Iris pigment epithelial cell (primary cell): ENCODE results near the gene OR6Y1.

ENCODE experiments used
- DNase-seq: peaks from one replicate; pipeline ENCODE4 v3.0.0-alpha.2; 2011; ENCODE audit warnings: low read depth

Gene OR6Y1

DNA sequence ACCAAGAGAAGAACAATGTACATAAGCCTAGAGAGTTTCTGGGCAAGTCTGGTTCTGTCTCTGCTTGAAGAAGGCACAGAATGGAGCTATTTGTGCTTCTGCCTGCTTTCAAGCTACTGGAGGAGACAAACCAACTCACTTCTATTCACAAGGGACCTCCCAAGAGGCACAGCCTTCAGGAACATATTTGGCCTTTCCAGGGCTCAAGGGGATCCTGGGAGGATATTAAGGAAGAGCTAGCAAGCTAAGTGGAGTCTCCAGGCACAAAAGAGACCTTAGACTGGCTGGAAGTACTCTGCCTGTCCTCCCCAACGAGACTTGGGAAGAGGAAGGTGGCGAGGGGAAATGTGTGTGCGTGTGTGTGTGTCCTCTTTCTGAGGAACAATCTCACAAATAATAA, at the start of gene OR6Y1:
Gene OR6Y1, minus strand, starts transcription at position 54 of the 400 bp plus-strand sequence. CDS start 6,300 bp downstream, outside the sequence.
- DNase-seq = no peak

DNA sequence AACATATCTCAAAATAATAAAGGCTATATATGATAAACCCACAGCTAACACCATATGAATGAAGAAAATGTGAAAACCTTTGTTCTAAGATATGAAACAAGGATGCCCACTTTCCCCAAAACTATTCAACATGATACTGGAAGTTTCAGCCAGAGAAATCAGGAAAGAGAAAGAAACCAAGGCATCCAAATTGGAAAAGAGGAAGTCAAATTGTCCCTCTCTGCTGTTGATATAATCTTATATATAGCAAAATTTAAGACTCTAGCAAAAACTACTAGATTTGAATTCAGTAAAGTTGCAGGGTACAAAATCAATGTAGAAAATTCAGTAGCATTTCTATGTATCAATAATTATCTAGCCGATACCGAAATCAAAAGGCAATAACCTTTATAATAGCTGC, 46.5 kb upstream of the OR6Y1 start:
- DNase-seq = no peak

DNA sequence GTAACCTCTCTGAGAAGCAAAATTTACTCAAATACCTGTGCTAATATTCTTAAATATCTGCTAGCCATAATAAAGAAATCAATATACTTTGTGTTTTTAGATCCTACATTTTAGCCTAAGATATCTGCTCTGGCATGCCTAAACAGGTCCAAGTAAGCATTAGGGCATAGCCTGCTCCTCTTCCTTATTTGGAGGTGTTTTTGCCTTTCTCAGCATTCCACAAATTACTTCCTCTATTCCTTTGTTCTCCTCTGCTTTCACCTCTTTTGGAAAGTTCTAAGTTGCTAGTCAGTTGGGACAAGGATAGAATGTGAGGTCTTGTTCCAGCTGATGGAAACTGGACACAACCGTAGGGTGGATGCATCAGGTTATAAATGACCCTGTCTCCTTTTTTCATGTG, 32.7 kb upstream of the OR6Y1 start:
- no peak for DNase-seq

GRCh38 chr1:158583962-158584361, 29.8 kb upstream of the OR6Y1 start:
- no peak for DNase-seq

DNA sequence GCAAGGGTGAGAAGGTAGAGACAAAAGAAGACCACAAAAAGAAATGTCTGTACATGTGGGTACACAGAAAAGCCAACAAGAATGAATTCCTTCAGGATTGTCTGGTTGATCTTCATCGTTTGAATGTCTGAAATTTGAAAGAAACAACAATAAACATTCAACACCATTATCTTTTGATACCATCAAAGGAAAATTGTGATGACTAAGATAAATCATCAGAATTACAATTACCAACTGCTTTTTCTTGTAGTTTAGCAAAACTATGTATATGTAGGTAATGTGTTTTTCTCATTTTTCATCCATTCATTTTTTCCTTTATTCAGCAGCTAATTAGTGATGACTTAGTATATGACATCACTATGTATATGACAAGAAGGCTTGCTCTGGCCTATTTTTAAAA, 25.5 kb upstream of the OR6Y1 start, which contains the start of gene OR10X1:
Gene OR10X1, minus strand, starts transcription at position 167 of the 400 bp plus-strand sequence. Its CDS starts 0 bp downstream, at position 167.
- no peak for DNase-seq

DNA sequence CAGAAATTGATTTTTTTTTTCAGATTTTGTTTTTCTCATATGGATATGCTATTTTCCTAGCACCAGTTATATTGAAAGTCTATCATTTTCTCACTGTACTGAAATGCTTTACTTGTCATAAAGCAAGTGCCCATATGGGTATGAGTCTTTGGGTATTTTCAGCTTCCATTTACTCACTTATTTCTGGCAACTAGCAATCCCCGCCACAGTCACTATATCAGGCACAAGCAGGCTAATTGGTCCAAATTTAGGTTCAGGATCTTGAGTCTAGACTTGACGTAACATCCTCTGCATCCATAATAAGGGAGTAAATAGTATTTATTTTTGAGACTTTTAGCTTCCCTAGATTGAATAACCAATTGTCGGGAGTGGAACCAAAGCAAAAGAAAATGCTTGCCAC, 23.4 kb upstream of the OR6Y1 start:
- no peak for DNase-seq

- DNase-seq = no peak
Measured at GRCh38 chr1:158572226-158572625, 18.0 kb upstream of the OR6Y1 start.

DNA sequence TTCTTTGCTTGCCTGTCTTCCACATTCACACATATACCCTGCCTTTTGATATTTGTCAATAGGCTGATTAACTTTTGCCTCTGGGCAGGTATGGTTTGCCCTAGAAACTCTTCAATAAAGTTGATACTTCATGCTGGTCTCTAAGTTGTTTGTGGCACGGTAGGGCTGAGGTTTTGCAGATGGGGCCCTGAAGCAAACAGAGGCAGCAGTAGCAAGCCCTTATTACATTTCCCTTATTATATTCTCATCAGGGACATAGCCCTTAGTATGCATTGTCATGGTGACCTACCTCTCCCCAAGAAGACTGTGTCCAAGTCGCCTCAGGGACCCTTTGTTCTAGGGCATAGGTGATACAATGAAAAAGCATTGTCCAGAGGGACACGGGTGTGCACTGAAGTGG, 16.3 kb upstream of the OR6Y1 start, which contains the start of gene OR6P1:
Gene OR6P1, minus strand, starts transcription at position 101 of the 400 bp plus-strand sequence. CDS start 6,976 bp downstream, outside the sequence.
- DNase-seq = no peak

DNA sequence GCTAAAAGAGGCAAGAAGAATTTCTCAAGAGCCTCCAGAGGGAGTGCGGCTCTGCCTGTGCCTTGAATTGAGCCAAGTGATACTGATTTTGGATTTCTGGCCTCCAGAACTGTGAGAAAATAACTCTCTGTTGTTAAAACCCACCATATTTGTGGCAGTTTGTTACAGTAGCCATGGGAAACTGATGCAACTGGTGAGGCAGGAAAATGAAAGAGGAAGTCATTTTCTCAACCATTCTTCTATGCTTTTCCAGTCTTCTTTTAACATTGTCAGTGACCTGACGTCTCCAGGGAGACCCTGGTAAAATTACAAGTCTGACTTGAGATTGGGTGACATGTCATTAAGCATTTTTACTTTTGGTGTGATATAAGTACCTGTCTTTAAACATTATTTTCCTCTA, 10.4 kb upstream of the OR6Y1 start:
- DNase-seq = no peak

DNA sequence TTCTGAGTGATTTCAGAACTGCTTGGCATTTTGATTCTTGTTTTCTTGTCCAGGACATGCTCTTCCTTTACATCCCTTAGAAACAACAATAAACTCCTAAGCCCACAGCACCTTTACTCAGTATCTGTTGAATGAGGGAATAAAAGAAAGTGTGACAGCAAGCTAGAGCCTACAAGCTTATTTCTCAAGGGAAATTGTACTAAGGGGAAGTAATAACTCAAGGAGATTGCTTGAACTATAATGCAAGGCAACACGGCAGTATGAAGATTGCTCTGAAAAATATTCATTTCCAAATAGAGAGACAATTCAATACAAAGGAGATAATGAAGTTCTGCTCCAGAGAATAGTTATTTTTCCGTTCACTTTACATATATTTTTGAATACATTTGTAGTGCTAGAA, 9.6 kb upstream of the OR6Y1 start:
- no peak for DNase-seq

GRCh38 chr1:158559696-158560095, 5.5 kb upstream of the OR6Y1 start:
- DNase-seq = no peak

GRCh38 chr1:158552296-158552695, 1.9 kb downstream of the OR6Y1 start:
- no peak for DNase-seq

GRCh38 chr1:158547533-158547932, 6.7 kb downstream of the OR6Y1 start:
- no peak for DNase-seq

DNA sequence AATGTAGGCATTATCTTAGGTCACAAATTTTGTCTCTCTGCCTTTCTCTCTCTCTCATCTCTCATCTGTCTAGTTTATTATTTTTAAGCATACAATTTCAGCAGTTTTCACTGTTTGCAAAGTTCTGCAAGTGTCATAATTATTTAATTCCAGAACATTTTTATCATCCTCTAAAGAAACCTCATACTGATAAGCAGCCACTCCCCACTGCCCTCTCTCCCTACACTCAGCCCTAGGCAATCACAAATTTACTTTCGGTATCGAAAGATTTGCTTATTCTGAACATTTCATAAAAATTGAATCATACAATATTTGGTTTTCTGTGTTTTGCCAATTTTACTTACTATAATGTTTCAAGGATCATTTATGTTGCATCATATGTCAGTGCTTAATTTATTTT, 16.6 kb downstream of the OR6Y1 start:
- no peak for DNase-seq

DNA sequence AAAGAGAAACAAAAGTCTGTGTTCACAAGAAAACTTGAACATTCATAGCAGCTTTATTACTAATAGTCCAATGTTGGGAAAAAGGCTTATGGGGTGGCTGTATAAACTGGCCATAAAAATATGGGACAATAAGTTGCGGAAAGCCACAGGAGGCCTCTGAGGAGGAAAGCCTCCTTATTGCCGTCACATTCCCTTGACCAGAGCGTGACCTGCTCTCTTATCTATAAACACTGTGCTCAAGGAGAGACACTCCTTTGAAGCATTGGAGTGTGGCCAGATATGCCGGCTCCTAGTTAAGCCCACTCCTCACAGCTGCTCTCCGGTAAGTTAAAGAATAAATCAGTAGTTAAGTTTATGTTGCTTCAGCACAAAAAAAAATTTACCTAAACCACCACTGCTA, 19.7 kb downstream of the OR6Y1 start:
- no peak for DNase-seq

DNA sequence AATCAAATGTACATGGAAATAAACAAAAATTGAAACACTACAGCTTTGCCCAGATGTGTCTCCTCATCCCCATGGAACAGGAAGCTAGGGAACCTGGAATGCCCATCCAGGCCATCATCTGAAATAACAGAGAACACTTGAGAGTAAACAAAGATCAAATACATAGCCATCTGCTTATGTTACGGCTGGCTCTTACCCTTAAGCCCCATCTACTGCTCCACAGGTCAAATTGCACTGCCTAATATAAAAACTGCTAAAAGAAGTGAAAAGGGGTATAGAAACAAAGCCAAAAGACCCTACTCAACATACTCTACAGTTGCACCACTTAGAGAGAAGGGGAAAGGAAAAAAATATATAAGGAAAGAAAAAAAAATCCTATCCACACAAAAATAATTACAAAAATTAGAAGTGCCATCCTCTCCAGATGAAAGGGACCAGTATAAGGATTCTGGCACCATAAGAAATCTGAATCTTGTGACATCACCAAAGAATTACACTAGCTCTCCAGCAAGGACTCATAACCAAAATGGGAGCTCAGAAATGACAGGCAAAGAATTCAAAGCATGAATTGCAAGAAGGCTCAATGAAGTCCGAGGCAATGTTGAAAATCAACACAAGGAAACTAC, 26.9 kb downstream of the OR6Y1 start:
- DNase-seq = peak; percentile 30

- DNase-seq = no peak
Measured at GRCh38 chr1:158521666-158522058, 32.5 kb downstream of the OR6Y1 start.

DNA sequence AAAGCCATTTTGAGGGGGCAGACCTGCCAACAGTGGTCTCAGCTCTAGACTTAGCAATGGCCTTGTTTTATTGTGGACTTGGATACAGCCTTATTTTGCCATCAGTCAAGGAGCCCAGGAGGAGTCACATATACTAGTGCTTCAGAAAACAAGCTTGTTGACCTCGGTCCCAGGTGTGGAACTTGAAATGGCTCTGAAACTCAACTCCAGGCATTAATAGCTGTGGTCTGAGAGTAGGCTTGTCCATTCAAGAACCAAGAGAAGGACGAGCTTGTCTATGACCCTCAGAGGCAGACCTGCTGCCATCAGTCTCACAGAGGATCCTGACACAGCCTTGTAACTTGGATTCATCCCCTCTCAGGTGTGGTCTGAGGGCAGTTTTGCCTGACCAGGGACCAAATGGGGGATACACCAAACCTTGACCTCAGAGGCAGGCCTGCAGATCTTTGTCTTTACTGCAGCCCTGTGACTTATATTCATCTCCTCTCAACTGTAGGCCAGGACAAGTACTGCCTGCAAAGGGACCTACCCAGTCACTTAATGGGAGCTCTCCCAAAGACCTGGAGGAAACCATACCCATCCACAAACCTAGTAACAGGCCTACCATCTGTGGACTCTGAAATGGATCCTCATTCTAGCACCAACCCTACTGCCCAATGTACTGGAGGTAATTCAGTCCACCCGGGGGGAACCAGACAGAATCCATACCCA, 33.1 kb downstream of the OR6Y1 start:
- DNase-seq = no peak

DNA sequence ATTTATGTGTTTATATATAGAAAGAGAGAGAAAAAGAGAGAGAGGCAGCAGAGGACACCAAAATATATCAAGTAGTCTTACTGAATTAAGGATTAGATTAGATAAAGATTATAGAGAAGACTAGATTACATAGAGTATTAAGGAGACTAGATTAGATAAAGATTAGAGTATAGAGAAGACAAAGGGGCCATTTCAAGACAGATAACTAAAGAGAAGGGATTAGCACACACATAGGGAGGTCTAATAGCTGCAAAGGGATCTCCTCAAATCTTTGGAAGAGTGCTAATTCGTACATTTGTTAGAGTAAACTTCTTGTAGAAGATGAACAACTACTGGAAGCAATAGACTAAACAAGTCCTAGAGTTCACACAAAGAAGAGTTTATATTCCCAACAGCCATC, 34.2 kb downstream of the OR6Y1 start:
- DNase-seq = no peak

DNA sequence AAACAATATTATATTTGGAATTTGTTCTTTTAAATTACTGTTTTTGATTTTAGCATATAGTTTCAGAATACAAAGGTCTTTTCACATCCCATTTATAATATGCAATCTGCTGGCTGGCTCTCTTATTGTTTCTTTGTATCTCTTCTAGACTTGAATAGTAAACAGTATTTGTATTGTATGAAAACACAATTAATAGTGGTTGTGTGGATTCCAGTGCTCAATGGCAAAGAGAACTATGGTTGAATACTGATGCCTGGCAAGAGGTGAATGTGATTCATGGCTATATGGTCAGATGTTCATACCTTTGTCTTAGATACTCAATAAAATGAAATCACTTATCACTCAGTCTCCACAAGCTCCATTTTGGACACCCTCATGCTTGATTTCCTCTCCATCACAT, 37.2 kb downstream of the OR6Y1 start:
- DNase-seq = no peak

DNA sequence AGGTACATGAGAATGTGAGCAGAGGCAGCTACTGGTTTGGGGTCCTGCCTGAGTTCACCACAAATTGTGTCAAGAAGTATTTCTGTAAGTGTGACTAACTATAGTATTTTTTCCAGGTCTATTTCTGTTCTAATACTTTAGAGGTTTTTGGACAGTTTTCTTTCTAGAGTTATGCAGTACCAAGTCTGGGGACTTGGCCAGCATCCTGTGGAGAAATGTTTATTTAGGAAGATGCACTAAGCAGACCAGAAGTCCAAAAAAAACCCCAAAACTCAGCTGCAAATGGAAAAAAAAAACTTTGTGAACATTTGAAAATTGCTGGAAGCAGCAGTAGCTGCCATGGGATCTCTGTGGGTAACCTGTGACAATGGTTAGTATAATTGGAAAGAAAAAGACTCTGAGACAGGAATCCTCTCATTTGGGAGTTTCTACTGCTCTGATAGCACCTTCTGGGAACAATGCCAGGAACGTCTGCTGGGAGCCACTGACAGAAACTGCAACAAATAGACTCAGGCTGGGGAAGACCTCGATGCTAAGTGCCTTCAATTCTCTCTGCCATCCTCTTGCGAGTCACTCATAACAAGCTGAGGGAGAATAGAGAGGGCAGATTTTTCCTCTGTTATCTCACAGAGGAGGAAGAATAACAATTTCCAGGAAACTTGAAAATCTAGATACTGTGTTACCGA, 44.6 kb downstream of the OR6Y1 start:
- no peak for DNase-seq

DNA sequence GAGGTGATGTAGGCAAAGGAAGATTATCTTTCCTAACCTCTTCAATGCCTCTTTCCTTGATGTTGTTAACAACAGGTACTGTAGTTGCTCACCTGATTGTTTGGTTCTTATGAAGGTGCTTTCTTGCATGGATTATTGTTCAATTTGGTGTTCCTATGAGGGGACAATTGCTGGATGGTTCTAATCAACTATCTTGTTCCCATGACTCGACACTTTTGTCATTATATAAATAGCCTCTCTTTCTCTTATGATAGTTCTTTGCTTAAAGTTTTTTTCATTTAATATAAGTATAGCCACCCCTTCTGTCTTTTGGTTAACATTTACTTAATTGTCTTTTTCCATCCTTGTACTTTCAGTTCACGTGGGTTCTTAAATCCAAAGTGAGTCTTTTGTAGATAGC, 46.7 kb downstream of the OR6Y1 start:
- DNase-seq = no peak

GRCh38 chr1:158506369-158506987, 47.7 kb downstream of the OR6Y1 start:
- DNase-seq = peak; percentile 14
